ENCODE data around the gene FOSB.

Gene FOSB

GRCh38 chr19:45478454-45479238 lies 10.8 kb downstream of the FOSB start:
- DNase-seq (ENCODE audit: low read depth): peak; percentile 86
- peak; percentile 97 for TF ChIP-seq CTCF (IDR thresholded peaks at IDR 0.05; ENCODE audit: low read depth, low read length, missing control alignments)
- peak overlapping the region; percentile 43 for H3K4me3 ChIP-seq (ENCODE audit: low read depth, low read length)
- in situ Hi-C loops (cut with HindIII; ENCODE audit: low sequenced_read_pairs): no loop called here

GRCh38 chr19:45483033-45483432 lies 15.2 kb downstream of the FOSB start:
- DNase-seq (ENCODE audit: low read depth): no peak
- no peak for TF ChIP-seq CTCF (IDR thresholded peaks at IDR 0.05; ENCODE audit: low read depth, low read length, missing control alignments)
- H3K4me3 ChIP-seq (ENCODE audit: low read depth, low read length): no peak overlapping the region
- in situ Hi-C loops (cut with HindIII; ENCODE audit: low sequenced_read_pairs): no loop called here

- DNase-seq (ENCODE audit: low read depth): no peak
- in situ Hi-C loops (cut with HindIII; ENCODE audit: low sequenced_read_pairs): no loop called here
- no peak overlapping the region for H3K4me3 ChIP-seq (ENCODE audit: low read depth, low read length)
- no peak for TF ChIP-seq CTCF (IDR thresholded peaks at IDR 0.05; ENCODE audit: low read depth, low read length, missing control alignments)
Observed at GRCh38 chr19:45484273-45484945, 16.6 kb downstream of the FOSB start.

GRCh38 chr19:45485305-45486077 lies 17.7 kb downstream of the FOSB start:
- TF ChIP-seq CTCF (IDR thresholded peaks at IDR 0.05; ENCODE audit: low read depth, low read length, missing control alignments): peak; percentile 87
- in situ Hi-C loops (cut with HindIII; ENCODE audit: low sequenced_read_pairs): no loop called here
- DNase-seq (ENCODE audit: low read depth): peak; percentile 92
- H3K4me3 ChIP-seq (ENCODE audit: low read depth, low read length): peak overlapping the region; percentile 57

GRCh38 chr19:45488708-45489107 lies 20.9 kb downstream of the FOSB start:
- TF ChIP-seq CTCF (IDR thresholded peaks at IDR 0.05; ENCODE audit: low read depth, low read length, missing control alignments): no peak
- no peak overlapping the region for H3K4me3 ChIP-seq (ENCODE audit: low read depth, low read length)
- in situ Hi-C loops (cut with HindIII; ENCODE audit: low sequenced_read_pairs): no loop called here
- DNase-seq (ENCODE audit: low read depth): no peak

GRCh38 chr19:45489216-45489855 lies 21.5 kb downstream of the FOSB start:
- in situ Hi-C loops (cut with HindIII; ENCODE audit: low sequenced_read_pairs): no loop called here
- DNase-seq (ENCODE audit: low read depth): no peak
- TF ChIP-seq CTCF (IDR thresholded peaks at IDR 0.05; ENCODE audit: low read depth, low read length, missing control alignments): no peak
- no peak overlapping the region for H3K4me3 ChIP-seq (ENCODE audit: low read depth, low read length)
